Osteocyte (in vitro differentiated cells): ENCODE results near the gene C9orf153. TPM values are rescaled to one million over a fixed set of nuclear protein-coding genes. Genes with fewer than 3 reads are reported as not detected.

Experiments used
- DNase-seq: peaks from one replicate; pipeline ENCODE4 v3.0.0; 2021; ENCODE audit warnings: mixed read lengths; ENCODE audit not compliant: unreplicated experiment; ENCODE audit errors: extremely low spot score
- H3K27ac Mint-ChIP-seq: one replicate; pipeline ENCODE4 v1.8.0; 2021; ENCODE audit warnings: mild to moderate bottlenecking, mixed read lengths; ENCODE audit not compliant: unreplicated experiment
- H3K27me3 Mint-ChIP-seq: one replicate; pipeline ENCODE4 v1.8.0; 2021; ENCODE audit warnings: mixed read lengths; ENCODE audit not compliant: unreplicated experiment
- H3K36me3 Mint-ChIP-seq: one replicate; pipeline ENCODE4 v1.8.0; 2021; ENCODE audit warnings: mixed read lengths; ENCODE audit not compliant: unreplicated experiment
- H3K4me1 Mint-ChIP-seq: one replicate; pipeline ENCODE4 v1.8.0; 2021; ENCODE audit warnings: mixed read lengths; ENCODE audit not compliant: unreplicated experiment
- H3K4me3 Mint-ChIP-seq: one replicate; pipeline ENCODE4 v1.8.0; 2021; ENCODE audit warnings: mild to moderate bottlenecking, moderate library complexity, mixed read lengths; ENCODE audit not compliant: unreplicated experiment
- H3K9me3 Mint-ChIP-seq: one replicate; pipeline ENCODE4 v1.8.0; 2021; ENCODE audit warnings: mixed read lengths; ENCODE audit not compliant: unreplicated experiment
- total RNA-seq: library from RNA; stranded (reverse); gene quantifications from 2 replicates; pipeline ENCODE4 v1.2.1, GENCODE V29; 2021
- TF ChIP-seq, protein P1 (sequence below): fragments of 200-600 bp; sonication (generic); IDR thresholded peaks from 2 replicates; pipeline ENCODE4 v1.5.0; 2021; ENCODE audit warnings: antibody characterized with exemption, mild to moderate bottlenecking, moderate library complexity

The C9orf153 gene
- total RNA-seq, 1 donor from 2014 or later = 0.40 TPM

DNA sequence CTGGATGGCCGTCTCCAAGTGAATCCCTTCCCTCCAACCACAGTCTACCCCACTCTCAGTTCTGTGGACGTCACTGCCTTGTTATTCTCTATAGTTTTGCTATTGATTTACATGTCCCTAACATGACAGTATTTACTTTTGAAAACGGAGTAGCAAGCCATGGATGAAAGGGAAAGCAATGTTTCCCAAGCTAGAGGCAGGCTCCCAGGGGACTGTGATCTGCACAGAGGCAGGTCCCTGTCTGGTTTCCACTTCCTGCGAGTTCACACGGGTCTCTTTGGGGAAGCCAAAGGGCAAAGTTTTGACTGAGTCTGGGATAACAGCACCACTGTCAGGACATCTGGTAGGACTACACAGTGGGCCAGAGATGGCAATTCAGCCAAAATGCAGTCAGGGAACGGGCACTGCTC is 12.7 kb downstream of the C9orf153 start:
- no peak overlapping the region for H3K4me3 Mint-ChIP-seq

DNA sequence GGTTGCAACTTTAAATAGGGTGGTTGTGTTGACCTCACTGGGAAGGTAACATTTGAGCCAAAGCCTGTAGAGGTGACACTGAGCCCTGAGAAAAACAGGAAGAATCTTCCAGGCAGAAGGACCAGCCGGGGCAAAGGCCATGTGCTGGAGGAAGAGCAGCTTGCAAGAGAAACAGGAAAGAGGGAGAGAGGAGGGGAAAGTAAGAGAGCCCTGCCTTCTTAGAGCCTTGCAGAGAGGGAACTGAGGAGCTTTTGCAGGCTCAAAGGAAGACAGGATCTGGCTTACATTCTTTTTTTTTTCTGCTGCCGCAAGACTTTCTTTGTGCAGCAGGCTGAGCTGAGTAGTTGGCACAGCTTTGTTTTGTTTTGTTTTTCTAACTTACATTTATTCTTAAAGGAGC is 17.4 kb downstream of the C9orf153 start:
- Mint-ChIP-seq H3K27me3 (peaks cover 1% of the 10 kb centered on the region), H3K4me1 (peaks cover 12% of the 10 kb centered on the region), H3K4me3 (no peak overlapping the region), H3K27ac (no peak overlapping the region), H3K36me3 (no peaks in the 10 kb centered on the region), H3K9me3 (no peaks in the 10 kb centered on the region)
- DNase-seq = no peak
- TF ChIP-seq, protein P1, sequence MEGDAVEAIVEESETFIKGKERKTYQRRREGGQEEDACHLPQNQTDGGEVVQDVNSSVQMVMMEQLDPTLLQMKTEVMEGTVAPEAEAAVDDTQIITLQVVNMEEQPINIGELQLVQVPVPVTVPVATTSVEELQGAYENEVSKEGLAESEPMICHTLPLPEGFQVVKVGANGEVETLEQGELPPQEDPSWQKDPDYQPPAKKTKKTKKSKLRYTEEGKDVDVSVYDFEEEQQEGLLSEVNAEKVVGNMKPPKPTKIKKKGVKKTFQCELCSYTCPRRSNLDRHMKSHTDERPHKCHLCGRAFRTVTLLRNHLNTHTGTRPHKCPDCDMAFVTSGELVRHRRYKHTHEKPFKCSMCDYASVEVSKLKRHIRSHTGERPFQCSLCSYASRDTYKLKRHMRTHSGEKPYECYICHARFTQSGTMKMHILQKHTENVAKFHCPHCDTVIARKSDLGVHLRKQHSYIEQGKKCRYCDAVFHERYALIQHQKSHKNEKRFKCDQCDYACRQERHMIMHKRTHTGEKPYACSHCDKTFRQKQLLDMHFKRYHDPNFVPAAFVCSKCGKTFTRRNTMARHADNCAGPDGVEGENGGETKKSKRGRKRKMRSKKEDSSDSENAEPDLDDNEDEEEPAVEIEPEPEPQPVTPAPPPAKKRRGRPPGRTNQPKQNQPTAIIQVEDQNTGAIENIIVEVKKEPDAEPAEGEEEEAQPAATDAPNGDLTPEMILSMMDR = no peak

More for the DNA sequence above, 12.7 kb downstream of the C9orf153 start:
- no peaks in the 10 kb centered on the region for H3K27me3 Mint-ChIP-seq
- DNase-seq = no peak
- H3K4me1 Mint-ChIP-seq = peaks cover 20% of the 10 kb centered on the region
- H3K9me3 Mint-ChIP-seq = no peaks in the 10 kb centered on the region
- no peaks in the 10 kb centered on the region for H3K36me3 Mint-ChIP-seq
- peak overlapping the region; percentile 50 for H3K27ac Mint-ChIP-seq
- TF ChIP-seq, protein P1 = peak; percentile 26

DNA sequence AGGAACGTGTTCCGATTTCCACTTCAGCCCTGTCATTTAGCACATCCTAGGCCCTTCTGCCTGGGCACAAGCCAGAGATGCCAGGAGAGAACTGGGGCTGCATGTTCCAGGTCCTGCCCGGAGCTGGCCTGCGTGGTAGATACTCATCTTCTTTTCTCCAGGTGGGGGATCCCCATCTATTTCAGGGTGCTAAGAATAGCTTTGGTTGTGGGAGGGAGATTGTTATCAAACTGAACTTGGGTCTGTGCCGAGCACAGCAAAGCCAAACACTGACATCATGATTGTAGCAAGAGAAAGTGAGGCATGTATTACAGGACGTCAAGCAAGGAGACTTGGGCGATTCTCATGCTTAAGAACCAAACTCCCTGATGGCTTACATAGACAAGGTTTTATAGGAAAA is 18.2 kb downstream of the C9orf153 start:
- H3K9me3 Mint-ChIP-seq = no peaks in the 10 kb centered on the region
- DNase-seq = no peak
- H3K27ac Mint-ChIP-seq = no peak overlapping the region
- peaks cover 3% of the 10 kb centered on the region for H3K27me3 Mint-ChIP-seq
- no peaks in the 10 kb centered on the region for H3K36me3 Mint-ChIP-seq
- TF ChIP-seq, protein P1 = no peak
- no peak overlapping the region for H3K4me3 Mint-ChIP-seq
- peaks cover 6% of the 10 kb centered on the region for H3K4me1 Mint-ChIP-seq

DNA sequence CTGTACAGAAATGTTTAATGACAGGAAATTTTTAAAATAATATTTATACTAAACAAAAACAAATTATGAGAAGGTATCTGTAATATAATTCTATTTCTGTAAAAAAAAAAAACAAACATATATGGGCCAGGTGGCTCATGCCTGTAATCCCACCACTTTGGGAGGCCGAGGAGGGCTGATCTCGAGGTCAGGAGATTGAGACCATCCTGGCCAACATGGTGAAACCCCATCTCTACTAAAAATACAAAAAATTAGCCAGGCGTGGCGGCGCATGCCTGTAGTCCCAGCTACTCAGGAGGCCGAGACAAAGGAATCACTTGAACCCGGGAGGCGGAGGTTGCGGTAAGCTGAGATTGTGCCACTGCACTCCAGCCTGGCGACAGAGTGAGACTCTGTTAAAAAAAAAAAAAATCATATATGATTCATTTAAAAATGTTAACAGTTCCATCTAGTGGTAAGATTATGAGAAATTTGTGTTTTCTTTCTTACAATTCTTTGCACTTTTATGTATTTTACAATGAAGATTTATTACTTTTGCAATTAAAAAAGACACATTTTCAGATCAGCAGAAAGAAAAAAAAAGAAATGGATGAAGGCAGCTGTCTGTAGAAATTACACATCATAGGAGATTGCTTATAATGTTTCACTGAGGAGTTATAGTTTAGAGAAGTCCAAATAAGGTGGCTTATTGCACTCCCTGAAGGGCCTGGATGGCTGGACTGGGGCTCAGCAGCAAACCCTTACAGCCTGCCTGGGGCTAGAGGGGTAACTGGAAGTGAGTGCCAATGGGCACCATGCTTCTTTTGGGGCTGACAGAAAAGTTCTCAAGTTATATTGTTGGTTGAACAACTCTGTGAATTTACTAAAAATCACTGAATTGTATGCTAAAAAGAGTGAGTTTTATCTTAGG is 20.3 kb downstream of the C9orf153 start:
- TF ChIP-seq, protein P1 = peak; percentile 44
- H3K4me3 Mint-ChIP-seq = no peak overlapping the region
- H3K4me1 Mint-ChIP-seq = peaks cover 6% of the 10 kb centered on the region
- DNase-seq = no peak
- no peak overlapping the region for H3K27ac Mint-ChIP-seq
- no peaks in the 10 kb centered on the region for H3K9me3 Mint-ChIP-seq
- no peaks in the 10 kb centered on the region for H3K36me3 Mint-ChIP-seq
- peaks cover 14% of the 10 kb centered on the region for H3K27me3 Mint-ChIP-seq

DNA sequence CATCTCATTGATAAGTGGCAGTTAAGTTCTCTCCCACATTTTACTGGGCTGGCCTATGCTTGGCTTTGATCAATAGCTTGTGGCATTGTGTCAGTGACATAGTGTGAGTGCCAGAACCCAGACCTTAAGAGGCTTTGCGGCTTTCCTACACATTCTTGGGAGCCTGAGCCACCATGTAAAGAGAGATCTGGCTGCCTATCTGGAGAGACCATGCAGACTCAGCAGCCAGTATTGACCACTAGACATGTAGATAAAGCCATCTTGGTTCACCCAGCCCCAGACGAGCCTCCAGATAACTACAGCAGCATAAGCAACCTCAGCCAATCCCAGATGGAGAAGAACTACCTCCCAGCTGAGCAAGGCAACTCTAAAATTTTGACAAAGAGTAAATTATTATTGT is 28.6 kb downstream of the C9orf153 start:
- Mint-ChIP-seq H3K36me3 (no peaks in the 10 kb centered on the region), H3K9me3 (no peaks in the 10 kb centered on the region), H3K27ac (no peak overlapping the region), H3K27me3 (peaks cover 14% of the 10 kb centered on the region), H3K4me1 (no peaks in the 10 kb centered on the region), H3K4me3 (no peak overlapping the region)
- TF ChIP-seq, protein P1 = no peak
- DNase-seq = no peak
